ENCODE results near the gene TMEM214.

- TF ChIP-seq POLR2A (IDR thresholded peaks at IDR 0.05) (no peak), CTCF (IDR thresholded peaks at IDR 0.05) (no peak)
Measured at GRCh38 chr2:27060323-27060722, 27.6 kb downstream of the TMEM214 start.
